Endothelial cell of umbilical vein (primary cell): Measurements from ENCODE around the gene SLAMF1. TPM values are rescaled to one million over a fixed set of nuclear protein-coding genes. Genes with fewer than 3 reads are reported as not detected.

Experiments used
- BruUV-seq: library from RNA; stranded (reverse); fragments of 400-500 nt; replicated peaks from 2 replicates; lab custom pipeline; 2021; lab: Mats Ljungman, UMichigan
- CTCF ChIA-PET: fragments of 300-600, 350-600 bp; sonication (Branson Sonifier 250); formaldehyde crosslinking; loops from one replicate; lab custom pipeline; 2021; ENCODE audit warnings: antibody characterized with exemption, inconsistent platforms; lab: Charles Lee
- POLR2A ChIA-PET: fragments of 300-600, 350-600 bp; sonication (Branson Sonifier 250); formaldehyde crosslinking; loops from one replicate; lab custom pipeline; 2021; ENCODE audit warnings: antibody characterized with exemption, inconsistent platforms; lab: Charles Lee
- DNase-seq: peaks from one replicate; pipeline ENCODE4 v3.0.0-alpha.2; 2011; ENCODE audit warnings: low read depth, low spot score
- FAIRE-seq: peaks from 2 replicates; lab custom pipeline; 2011; peaks lifted over from hg19 to GRCh38; lab: Jason Lieb, UNC
- H2AFZ ChIP-seq: 2 replicates; pipeline ENCODE4 v1.6.0; 2012; ENCODE audit warnings: low read depth, low read length, control low read depth, inconsistent platforms
- H3K27ac ChIP-seq: 2 replicates; pipeline ENCODE4 v1.5.1; 2011; ENCODE audit warnings: low read depth, mild to moderate bottlenecking, control low read depth, low read length, moderate library complexity; ENCODE audit not compliant: insufficient read depth
- H3K27me3 ChIP-seq, 2 experiments: 2 replicates each; pipeline versions ENCODE4 v1.6.0 to v1.6.1; 2011; ENCODE audit warnings: low read length in 2 of 2, mixed read lengths in 1 of 2; ENCODE audit not compliant: control insufficient read depth in 2 of 2, insufficient read depth in 2 of 2
- H3K36me3 ChIP-seq, 2 experiments: 2 replicates in 1 of 2; 3 replicates in 1 of 2; pipeline ENCODE4 v1.5.1; 2011; ENCODE audit warnings: low read length in 2 of 2, mild to moderate bottlenecking in 1 of 2, moderate library complexity in 1 of 2; ENCODE audit not compliant: control insufficient read depth in 2 of 2, insufficient read depth in 2 of 2; ENCODE audit errors: extremely low read depth in 1 of 2
- H3K4me1 ChIP-seq: 3 replicates; pipeline ENCODE4 v1.5.1; 2011; ENCODE audit warnings: mild to moderate bottlenecking, low read length; ENCODE audit not compliant: control insufficient read depth, insufficient read depth; ENCODE audit errors: extremely low read depth
- H3K4me2 ChIP-seq: 2 replicates; pipeline ENCODE4 v1.6.1; 2011; ENCODE audit warnings: low read length, control low read depth, mixed read lengths; ENCODE audit not compliant: insufficient read depth
- H3K4me3 ChIP-seq, 3 experiments: fragments of 200-600 bp in 1 of 3; sonication (generic), shearing (Covaris generic) in 1 of 3; replicated peaks in 1 of 3; 2 replicates each; pipeline ENCODE4 v1.5.1; 2011 to 2016; ENCODE audit warnings: control low read depth in 3 of 3, low read length in 3 of 3, mild to moderate bottlenecking in 2 of 3, inconsistent platforms in 1 of 3, low read depth in 1 of 3, moderate library complexity in 1 of 3; ENCODE audit not compliant: insufficient read depth in 1 of 3
- H3K79me2 ChIP-seq: 2 replicates; pipeline ENCODE4 v1.6.0; 2012; ENCODE audit warnings: low read length, inconsistent platforms; ENCODE audit not compliant: control insufficient read depth, insufficient read depth
- H3K9ac ChIP-seq: replicated peaks from 2 replicates; pipeline ENCODE3; 2011; ENCODE audit warnings: low read length, control low read depth; ENCODE audit not compliant: insufficient read depth; ENCODE audit errors: extremely low read depth
- H3K9me1 ChIP-seq: replicated peaks from 3 replicates; pipeline ENCODE4 v1.6.0; 2011; ENCODE audit warnings: mild to moderate bottlenecking, low read length; ENCODE audit not compliant: control insufficient read depth, insufficient read depth; ENCODE audit errors: extremely low read depth
- H3K9me3 ChIP-seq: replicated peaks from 2 replicates; pipeline ENCODE4 v1.5.1; 2012; ENCODE audit warnings: low read length, inconsistent platforms; ENCODE audit not compliant: control insufficient read depth, insufficient read depth
- H4K20me1 ChIP-seq: replicated peaks from 2 replicates; pipeline ENCODE3; 2011; ENCODE audit warnings: mild to moderate bottlenecking, low read length; ENCODE audit not compliant: control insufficient read depth, insufficient read depth; ENCODE audit errors: extremely low read depth
- CTCF ChIP-seq, 2 donors: IDR thresholded peaks; 1 replicate in 1 of 2; 2 replicates in 1 of 2; pipeline ENCODE4 v1.5.1; 2011; ENCODE audit warnings: low read length in 2 of 2, mild to moderate bottlenecking in 2 of 2, moderate library complexity in 2 of 2, control low read depth in 1 of 2, inconsistent platforms in 1 of 2, low read depth in 1 of 2; ENCODE audit not compliant: insufficient read depth in 1 of 2; ENCODE audit errors: extremely low read depth in 1 of 2
- EZH2 ChIP-seq: IDR thresholded peaks from 2 replicates; pipeline ENCODE4 v1.6.1; 2012; ENCODE audit warnings: borderline replicate concordance, low read depth, mild to moderate bottlenecking, moderate library complexity, low read length, inconsistent platforms; ENCODE audit not compliant: severe bottlenecking
- FOS ChIP-seq: IDR thresholded peaks from 2 replicates; pipeline ENCODE4 v1.6.1; 2011; ENCODE audit warnings: mild to moderate bottlenecking, low read length, moderate library complexity, borderline replicate concordance; ENCODE audit not compliant: insufficient read depth
- GATA2 ChIP-seq: IDR thresholded peaks from 2 replicates; pipeline ENCODE4 v1.7.0; 2011; ENCODE audit warnings: low read depth, mild to moderate bottlenecking, moderate library complexity, mixed read lengths, low read length; ENCODE audit not compliant: insufficient read length, insufficient read depth
- JUN ChIP-seq: IDR thresholded peaks from 2 replicates; pipeline ENCODE4 v1.6.1; 2011; ENCODE audit warnings: borderline replicate concordance, low read depth; ENCODE audit not compliant: insufficient read length, insufficient read depth
- MYC ChIP-seq: IDR thresholded peaks from one replicate; pipeline ENCODE4 v1.6.1; 2011; ENCODE audit warnings: mild to moderate bottlenecking, low read depth, low read length
- POLR2A ChIP-seq: IDR thresholded peaks from 2 replicates; pipeline ENCODE4 v1.6.1; 2012; ENCODE audit warnings: low read depth, mild to moderate bottlenecking, control low read depth, low read length
- POLR2AphosphoS5 ChIP-seq: IDR thresholded peaks from 2 replicates; pipeline ENCODE4 v1.6.1; 2012; ENCODE audit warnings: low read depth, mild to moderate bottlenecking, control low read depth, low read length, moderate library complexity; ENCODE audit not compliant: insufficient read depth
- dilution Hi-C: fragments of 300-500 bp; cut with MboI; formaldehyde crosslinking; loops from one replicate; pipeline ENCODE4 v1.15.0; 2019; ENCODE audit warnings: low sequenced_read_pairs; ENCODE audit not compliant: extremely low pct_ligation_motif_present
- intact Hi-C: fragments of 100-400 bp; cut with micrococcal nuclease; formaldehyde crosslinking; loops from one replicate; pipeline ENCODE4 v1.10.0; 2022
- polyA plus RNA-seq, 4 experiments: library from polyadenylated mRNA; depleted of rRNA in 3 of 4; stranded (reverse) in 3 of 4; unstranded in 1 of 4; fragments of >200 nt; gene quantifications; 2 replicates each; pipeline versions ENCODE4 v1.2.1 to v1.2.3, GENCODE V29; 2011 to 2012; ENCODE audit warnings: missing spikeins in 1 of 4
- total RNA-seq: library from RNA; stranded (reverse); gene quantifications from 2 replicates; pipeline ENCODE4 v1.2.3, GENCODE V29; 2021
- TF ChIP-seq, protein P1 (sequence below): IDR thresholded peaks from 2 replicates; pipeline ENCODE4 v1.6.1; 2011; ENCODE audit not compliant: insufficient read depth, insufficient read length

SLAMF1 gene
- total and polyA plus RNA-seq, 2 donors (not counting 3 experiments of a cell fraction or from before 2014, with no cell fraction given), result not detected

- H3K36me3 ChIP-seq, result no peaks in the 10 kb centered on the region
- dilution Hi-C loops, result no loop called here
- no TSS peak for BruUV-seq
- no peaks in the 10 kb centered on the region for H3K79me2 ChIP-seq
- no peak overlapping the region for H3K4me2 ChIP-seq
- H4K20me1 ChIP-seq, result no peaks in the 10 kb centered on the region
- DNase-seq (no peak), FAIRE-seq (no peak)
- ChIA-PET POLR2A (no interaction called here), CTCF (no interaction called here)
- H3K9me1 ChIP-seq, result no peaks in the 10 kb centered on the region
- H3K9ac ChIP-seq, result no peak overlapping the region
- no peak overlapping the region for H2AFZ ChIP-seq
- intact Hi-C loops, result no loop called here
- H3K27me3 ChIP-seq, result peaks cover 0 to 2% of the 10 kb centered on the region in 2 experiments
- no peak overlapping the region for H3K27ac ChIP-seq
- H3K4me1 ChIP-seq, result no peaks in the 10 kb centered on the region
- no peaks in the 10 kb centered on the region for H3K9me3 ChIP-seq
- TF ChIP-seq EZH2, result no peak
- no peak for TF ChIP-seq MYC
- no peak for TF ChIP-seq FOS
- TF ChIP-seq POLR2AphosphoS5, result no peak
- TF ChIP-seq GATA2, result no peak
- no peak for TF ChIP-seq JUN
- TF ChIP-seq, protein P1, sequence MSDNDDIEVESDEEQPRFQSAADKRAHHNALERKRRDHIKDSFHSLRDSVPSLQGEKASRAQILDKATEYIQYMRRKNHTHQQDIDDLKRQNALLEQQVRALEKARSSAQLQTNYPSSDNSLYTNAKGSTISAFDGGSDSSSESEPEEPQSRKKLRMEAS, result no peak
- no peak for TF ChIP-seq POLR2A
- no peak for TF ChIP-seq CTCF (IDR thresholded peaks at IDR 0.05; ENCODE audit: extremely low read depth in 1 of 2, insufficient read depth in 1 of 2, low read depth in 1 of 2, low read length in 2 of 2)
- H3K4me3 ChIP-seq, result no peak overlapping the region
Observed at GRCh38 chr1:160623862-160624261, 23.0 kb downstream of the SLAMF1 start.
